Measurements from ENCODE around the gene FKBP5.

DNA sequence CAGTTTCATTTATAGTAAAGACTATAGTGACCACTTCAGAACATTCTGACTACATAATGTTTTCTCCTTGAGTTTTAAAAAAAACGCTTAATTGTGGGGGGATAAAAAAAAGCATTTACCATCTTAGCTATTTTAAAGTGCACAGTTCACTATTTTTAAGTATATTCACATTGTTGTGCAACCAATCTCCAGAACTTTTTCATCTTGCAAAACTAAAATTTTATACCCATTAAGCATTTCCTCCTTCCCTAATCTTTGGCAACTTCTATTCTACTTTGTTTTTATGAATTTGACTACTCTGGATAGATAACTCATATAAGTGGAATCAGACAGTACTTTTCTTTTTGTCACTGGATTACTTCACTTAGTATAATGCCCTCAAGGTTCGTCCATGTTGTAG is 62.3 kb downstream of the FKBP5 start:
- TF ChIP-seq, protein P1, sequence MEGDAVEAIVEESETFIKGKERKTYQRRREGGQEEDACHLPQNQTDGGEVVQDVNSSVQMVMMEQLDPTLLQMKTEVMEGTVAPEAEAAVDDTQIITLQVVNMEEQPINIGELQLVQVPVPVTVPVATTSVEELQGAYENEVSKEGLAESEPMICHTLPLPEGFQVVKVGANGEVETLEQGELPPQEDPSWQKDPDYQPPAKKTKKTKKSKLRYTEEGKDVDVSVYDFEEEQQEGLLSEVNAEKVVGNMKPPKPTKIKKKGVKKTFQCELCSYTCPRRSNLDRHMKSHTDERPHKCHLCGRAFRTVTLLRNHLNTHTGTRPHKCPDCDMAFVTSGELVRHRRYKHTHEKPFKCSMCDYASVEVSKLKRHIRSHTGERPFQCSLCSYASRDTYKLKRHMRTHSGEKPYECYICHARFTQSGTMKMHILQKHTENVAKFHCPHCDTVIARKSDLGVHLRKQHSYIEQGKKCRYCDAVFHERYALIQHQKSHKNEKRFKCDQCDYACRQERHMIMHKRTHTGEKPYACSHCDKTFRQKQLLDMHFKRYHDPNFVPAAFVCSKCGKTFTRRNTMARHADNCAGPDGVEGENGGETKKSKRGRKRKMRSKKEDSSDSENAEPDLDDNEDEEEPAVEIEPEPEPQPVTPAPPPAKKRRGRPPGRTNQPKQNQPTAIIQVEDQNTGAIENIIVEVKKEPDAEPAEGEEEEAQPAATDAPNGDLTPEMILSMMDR (IDR thresholded peaks at IDR 0.05), result no peak
- TF ChIP-seq NPAS2 (CRISPR knock-in tag; IDR thresholded peaks at IDR 0.05; ENCODE audit: borderline replicate concordance) (no peak), RAD21 (conservative IDR thresholded peaks at IDR 0.05 in 1 of 2, IDR thresholded peaks at IDR 0.05 in 1 of 2) (no peak), HOXA7 (CRISPR knock-in tag; IDR thresholded peaks at IDR 0.05) (no peak), ZFP36 (IDR thresholded peaks at IDR 0.05; ENCODE audit: borderline replicate concordance, partially characterized antibody) (no peak), POLR2A (IDR thresholded peaks at IDR 0.05; ENCODE audit: low read length) (no peak), RFX5 (IDR thresholded peaks at IDR 0.05) (no peak), MAZ (IDR thresholded peaks at IDR 0.05; ENCODE audit: borderline replicate concordance, low read depth, low read length) (no peak), ESRRA (IDR thresholded peaks at IDR 0.05; ENCODE audit: borderline replicate concordance, low read length) (no peak), MYC (IDR thresholded peaks at IDR 0.05; ENCODE audit: borderline replicate concordance, low read length) (no peak)
- TF ChIP-seq, protein P2, sequence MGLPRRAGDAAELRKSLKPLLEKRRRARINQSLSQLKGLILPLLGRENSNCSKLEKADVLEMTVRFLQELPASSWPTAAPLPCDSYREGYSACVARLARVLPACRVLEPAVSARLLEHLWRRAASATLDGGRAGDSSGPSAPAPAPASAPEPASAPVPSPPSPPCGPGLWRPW (IDR thresholded peaks at IDR 0.05), result no peak
